Heart left ventricle (tissue), 13 donors: ENCODE measurements around the gene ITGAX.

ENCODE experiments used
- POLR2A ChIP-seq, 2 donors: fragments of 450-650 bp; IDR thresholded peaks; one replicate each; pipeline ENCODE4 v1.6.1; 2017; ENCODE audit warnings: antibody characterized with exemption in 2 of 2, mild to moderate bottlenecking in 2 of 2, moderate library complexity in 2 of 2
- TF ChIP-seq, protein P1 (sequence below), 12 donors: fragments of 200-600 bp; sonication (generic) in 4 of 12; IDR thresholded peaks; one replicate each; pipeline versions ENCODE4 v1.5.0 to v1.8.0; 2018 to 2022; ENCODE audit warnings: antibody characterized with exemption in 12 of 12, mild to moderate bottlenecking in 5 of 12
- donor health status: ischemic (EF 13 %, LVEDD 7.1; RV severe dilation, severe dysfunction).
- donor health status: DM: no; HTN: yes; CAD: no.
- donor health status: DM: no; HTN: no; CAD: no.
- donor health status: ischemic (EF 25% LVEDD 6.9; RV normal size, moderate dysfunction).
- donor health status: ischemic (EF 25% LVEDD 5.7; RV mildly dilated, moderate dysfunction).
- donor health status: ischemic (EF 35%, LVEDD 5.7; RV mildly dilated, moderate dysfunction).
- donor health status: nonischemic (EF 11% LVEDD 7.7; RV severe dilation, severe dysfunction).
- donor health status: DM: yes; HTN: yes; CAD: no.
- donor health status: PGD.
- donor health status: ischemic (EF 29% LVEDD 5.4; RV normal size, mild dysfunction).
- donor health status: nonischemic (EF 23%, LVEDD 6.1; RV moderate dilation, normal function).

DNA sequence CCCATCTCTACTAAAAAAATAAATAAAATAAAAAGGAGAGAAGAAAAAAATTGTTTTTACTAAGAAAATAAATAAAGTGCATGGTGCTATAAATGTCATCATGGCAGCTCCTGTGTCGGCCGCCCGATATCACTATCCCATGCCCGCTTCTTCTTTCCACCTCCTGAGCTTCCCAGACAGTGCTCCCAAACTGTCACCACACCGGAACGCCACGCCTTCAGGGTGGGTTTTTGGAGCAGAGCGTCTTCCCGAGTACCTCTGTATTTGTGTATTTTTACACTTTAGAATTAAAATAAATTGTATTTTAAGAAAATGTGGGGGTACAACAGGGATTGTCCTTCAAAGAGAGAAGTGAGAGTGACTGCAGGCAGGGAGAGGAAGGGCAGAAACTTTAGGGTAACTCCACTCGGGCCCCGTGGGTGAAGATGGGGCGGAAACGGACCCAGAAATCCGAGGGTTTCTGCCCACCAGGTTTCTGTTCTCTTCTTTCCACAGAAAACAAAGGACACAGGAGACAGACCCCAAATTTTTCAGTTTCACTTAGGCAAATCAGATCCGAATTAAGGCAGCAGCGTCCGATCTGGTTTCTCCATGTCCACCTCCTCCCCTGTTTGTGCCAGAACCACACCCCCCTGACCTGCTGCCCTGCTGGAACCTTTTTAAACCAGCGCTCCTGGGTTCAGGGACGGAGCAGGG, 3.6 kb upstream of the ITGAX start:
- TF ChIP-seq, protein P1, sequence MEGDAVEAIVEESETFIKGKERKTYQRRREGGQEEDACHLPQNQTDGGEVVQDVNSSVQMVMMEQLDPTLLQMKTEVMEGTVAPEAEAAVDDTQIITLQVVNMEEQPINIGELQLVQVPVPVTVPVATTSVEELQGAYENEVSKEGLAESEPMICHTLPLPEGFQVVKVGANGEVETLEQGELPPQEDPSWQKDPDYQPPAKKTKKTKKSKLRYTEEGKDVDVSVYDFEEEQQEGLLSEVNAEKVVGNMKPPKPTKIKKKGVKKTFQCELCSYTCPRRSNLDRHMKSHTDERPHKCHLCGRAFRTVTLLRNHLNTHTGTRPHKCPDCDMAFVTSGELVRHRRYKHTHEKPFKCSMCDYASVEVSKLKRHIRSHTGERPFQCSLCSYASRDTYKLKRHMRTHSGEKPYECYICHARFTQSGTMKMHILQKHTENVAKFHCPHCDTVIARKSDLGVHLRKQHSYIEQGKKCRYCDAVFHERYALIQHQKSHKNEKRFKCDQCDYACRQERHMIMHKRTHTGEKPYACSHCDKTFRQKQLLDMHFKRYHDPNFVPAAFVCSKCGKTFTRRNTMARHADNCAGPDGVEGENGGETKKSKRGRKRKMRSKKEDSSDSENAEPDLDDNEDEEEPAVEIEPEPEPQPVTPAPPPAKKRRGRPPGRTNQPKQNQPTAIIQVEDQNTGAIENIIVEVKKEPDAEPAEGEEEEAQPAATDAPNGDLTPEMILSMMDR (IDR thresholded peaks at IDR 0.05) = no peak
- no peak for TF ChIP-seq POLR2A (IDR thresholded peaks at IDR 0.05)
